Superior temporal gyrus (tissue), 1 donor: ENCODE results near the gene TAMALIN.

Experiments
- DNase-seq: peaks from one replicate; pipeline ENCODE4 v3.0.0-alpha.2; 2016; ENCODE audit errors: extremely low spot score

Gene TAMALIN

GRCh38 chr12:52013626-52014310 lies 7.0 kb downstream of the TAMALIN start:
- no peak for DNase-seq

- no peak for DNase-seq
Measured at GRCh38 chr12:52014567-52015530, 8.1 kb downstream of the TAMALIN start.

GRCh38 chr12:52015532-52016041 lies 8.8 kb downstream of the TAMALIN start:
- DNase-seq: no peak

GRCh38 chr12:52018433-52019112 lies 11.8 kb downstream of the TAMALIN start:
- DNase-seq: no peak

- DNase-seq: no peak
Measured at GRCh38 chr12:52019113-52019770, 12.5 kb downstream of the TAMALIN start.

- no peak for DNase-seq
Measured at GRCh38 chr12:52020539-52021336, 14.0 kb downstream of the TAMALIN start.

GRCh38 chr12:52022841-52023181 lies 16.1 kb downstream of the TAMALIN start:
- no peak for DNase-seq

- DNase-seq: peak; percentile 71
Measured at GRCh38 chr12:52023182-52023975, 16.6 kb downstream of the TAMALIN start.

GRCh38 chr12:52023976-52024688 lies 17.4 kb downstream of the TAMALIN start:
- DNase-seq: no peak

GRCh38 chr12:52024845-52025230 lies 18.1 kb downstream of the TAMALIN start:
- no peak for DNase-seq

- no peak for DNase-seq
Measured at GRCh38 chr12:52026263-52026662, 19.5 kb downstream of the TAMALIN start.

GRCh38 chr12:52027085-52027843 lies 20.5 kb downstream of the TAMALIN start:
- no peak for DNase-seq

GRCh38 chr12:52029685-52030084 lies 22.9 kb downstream of the TAMALIN start:
- DNase-seq: no peak

GRCh38 chr12:52032446-52032803 lies 25.7 kb downstream of the TAMALIN start:
- DNase-seq: peak; percentile 80

GRCh38 chr12:52032804-52033445 lies 26.2 kb downstream of the TAMALIN start:
- DNase-seq: peak; percentile 96

GRCh38 chr12:52033446-52034140 lies 26.8 kb downstream of the TAMALIN start:
- DNase-seq: no peak

- DNase-seq: no peak
Measured at GRCh38 chr12:52035190-52035589, 28.4 kb downstream of the TAMALIN start.

GRCh38 chr12:52035926-52036325 lies 29.2 kb downstream of the TAMALIN start:
- DNase-seq: no peak
